Neural cell (in vitro differentiated cells): ENCODE data around the gene ARL15. TPM values are rescaled to one million over a fixed set of nuclear protein-coding genes. Genes with fewer than 3 reads are reported as not detected.

ENCODE experiments used
- H2AFZ ChIP-seq: fragments of 200-600, 300-800 bp; sonication (generic), shearing (Covaris generic); 2 replicates; pipeline ENCODE4 v1.6.0; 2014; ENCODE audit warnings: low read depth, mild to moderate bottlenecking, antibody characterized with exemption, low read length, moderate library complexity
- H3F3A ChIP-seq: fragments of 200-600 bp; shearing (Covaris generic); 2 replicates; pipeline ENCODE4 v1.6.1; 2016; ENCODE audit warnings: mild to moderate bottlenecking, moderate library complexity, mixed read lengths, antibody characterized with exemption, low read length; ENCODE audit not compliant: insufficient read depth, poor library complexity, severe bottlenecking
- H3K27ac ChIP-seq: fragments of 200-600, 300-800 bp; sonication (generic), shearing (Covaris generic); 2 replicates; pipeline ENCODE4 v1.5.1; 2014; ENCODE audit warnings: mild to moderate bottlenecking, low read length, moderate library complexity
- H3K27me3 ChIP-seq: fragments of 300-800, 200-600 bp; sonication (generic), shearing (Covaris generic); 2 replicates; pipeline ENCODE4 v1.6.0; 2014; ENCODE audit warnings: mild to moderate bottlenecking, low read depth, low read length, moderate library complexity; ENCODE audit not compliant: insufficient read depth
- H3K36me3 ChIP-seq: fragments of 300-800, 200-600 bp; sonication (generic), shearing (Covaris generic); 2 replicates; pipeline ENCODE4 v1.5.1; 2014; ENCODE audit warnings: mild to moderate bottlenecking, antibody characterized with exemption, low read length, moderate library complexity; ENCODE audit not compliant: insufficient read depth
- H3K4me2 ChIP-seq: fragments of 300-800, 200-600 bp; sonication (generic), shearing (Covaris generic); 2 replicates; pipeline ENCODE4 v1.6.0; 2014; ENCODE audit warnings: mild to moderate bottlenecking, low read length
- H3K4me3 ChIP-seq: fragments of 300-800, 200-600 bp; sonication (generic), shearing (Covaris generic); 2 replicates; pipeline ENCODE4 v1.5.1; 2014; ENCODE audit warnings: mild to moderate bottlenecking, low read length, moderate library complexity
- H3K79me2 ChIP-seq: fragments of 200-600 bp; shearing (Covaris generic); replicated peaks from 2 replicates; pipeline ENCODE4 v1.6.0; 2014; ENCODE audit warnings: mild to moderate bottlenecking, low read length, moderate library complexity; ENCODE audit not compliant: insufficient read depth
- H3K9ac ChIP-seq: fragments of 300-800, 200-600 bp; sonication (generic), shearing (Covaris generic); 2 replicates; pipeline ENCODE4 v1.6.1; 2016; ENCODE audit warnings: mild to moderate bottlenecking, low read length, mixed read lengths
- H3K9me2 ChIP-seq: fragments of 200-600 bp; shearing (Covaris generic); 2 replicates; pipeline ENCODE4 v1.6.1; 2016; ENCODE audit warnings: mild to moderate bottlenecking, low read length, mixed read lengths; ENCODE audit not compliant: insufficient read depth
- H3K9me3 ChIP-seq: fragments of 200-600, 300-800 bp; sonication (generic), shearing (Covaris generic); 2 replicates; pipeline ENCODE4 v1.6.1; 2016; ENCODE audit warnings: mild to moderate bottlenecking, mixed run types, low read length, moderate library complexity, mixed read lengths
- H4K20me1 ChIP-seq: fragments of 200-600 bp; shearing (Covaris generic); 2 replicates; pipeline ENCODE4 v1.6.1; 2016; ENCODE audit warnings: mild to moderate bottlenecking, mixed run types; ENCODE audit not compliant: insufficient read depth
- CTCF ChIP-seq: fragments of 450-650 bp; IDR thresholded peaks from 2 replicates; pipeline ENCODE4 v1.5.1; 2014; ENCODE audit warnings: antibody characterized with exemption, mild to moderate bottlenecking, moderate library complexity; ENCODE audit not compliant: poor library complexity, severe bottlenecking
- EP300 ChIP-seq: fragments of 450-650 bp; conservative IDR thresholded peaks from 2 replicates; pipeline ENCODE4 v1.6.1; 2014; ENCODE audit warnings: antibody characterized with exemption, mild to moderate bottlenecking, moderate library complexity; ENCODE audit not compliant: poor library complexity, severe bottlenecking
- EZH2 ChIP-seq: fragments of 200-600, 300-800 bp; shearing (Covaris generic), sonication (generic); IDR thresholded peaks from 2 replicates; pipeline ENCODE4 v1.6.1; 2014; ENCODE audit warnings: antibody characterized with exemption, low read length, borderline replicate concordance, mild to moderate bottlenecking; ENCODE audit not compliant: insufficient read depth, poor library complexity, severe bottlenecking
- MXI1 ChIP-seq: fragments of 450-650 bp; conservative IDR thresholded peaks from 2 replicates; pipeline ENCODE4 v1.6.1; 2014; ENCODE audit warnings: antibody characterized with exemption, mild to moderate bottlenecking; ENCODE audit not compliant: poor library complexity, severe bottlenecking
- POLR2AphosphoS5 ChIP-seq: IDR thresholded peaks from 2 replicates; pipeline ENCODE4 v1.6.1; 2012
- RAD21 ChIP-seq: fragments of 450-650 bp; conservative IDR thresholded peaks from 2 replicates; pipeline ENCODE4 v1.6.1; 2014; ENCODE audit warnings: antibody characterized with exemption, mild to moderate bottlenecking, moderate library complexity
- REST ChIP-seq: IDR thresholded peaks from 2 replicates; pipeline ENCODE4 v1.6.1; 2012; ENCODE audit warnings: borderline replicate concordance
- SMC3 ChIP-seq: fragments of 450-650 bp; conservative IDR thresholded peaks from 2 replicates; pipeline ENCODE4 v1.6.1; 2014; ENCODE audit warnings: antibody characterized with exemption, mild to moderate bottlenecking, moderate library complexity; ENCODE audit not compliant: poor library complexity
- TAF1 ChIP-seq: IDR thresholded peaks from 2 replicates; pipeline ENCODE4 v1.6.1; 2012; ENCODE audit warnings: low read depth
- polyA plus RNA-seq: library from polyadenylated mRNA; depleted of rRNA; stranded (reverse); fragments of >200 nt; gene quantifications from 2 replicates; pipeline ENCODE4 v1.2.3, GENCODE V29; 2014

Gene ARL15
- polyA plus RNA-seq, 1 donor from 2014 or later, result 51.9 TPM

- Histone ChIP-seq H3K9me2 (no peaks in the 10 kb centered on the region), H3K36me3 (no peaks in the 10 kb centered on the region), H3K27ac (no peak overlapping the region), H3F3A (no peaks in the 10 kb centered on the region), H4K20me1 (no peaks in the 10 kb centered on the region), H3K9ac (no peak overlapping the region), H2AFZ (no peak overlapping the region), H3K4me3 (no peak overlapping the region), H3K27me3 (no peaks in the 10 kb centered on the region), H3K4me2 (no peak overlapping the region), H3K79me2 (no peaks in the 10 kb centered on the region), H3K9me3 (no peaks in the 10 kb centered on the region)
- no peak for TF ChIP-seq EZH2
Measured at GRCh38 chr5:53890490-53890889, 419.9 kb downstream of the ARL15 start.

- no peak for TF ChIP-seq CTCF
- no peak for TF ChIP-seq SMC3
- no peak for TF ChIP-seq MXI1
- TF ChIP-seq REST, result no peak
- no peak for TF ChIP-seq EZH2
- no peak for TF ChIP-seq RAD21
- Histone ChIP-seq H3F3A (no peaks in the 10 kb centered on the region), H3K27ac (no peak overlapping the region), H3K27me3 (no peaks in the 10 kb centered on the region), H2AFZ (no peak overlapping the region), H4K20me1 (no peaks in the 10 kb centered on the region), H3K4me2 (no peak overlapping the region), H3K9me3 (no peaks in the 10 kb centered on the region), H3K9ac (no peak overlapping the region), H3K4me3 (no peak overlapping the region), H3K36me3 (no peaks in the 10 kb centered on the region), H3K79me2 (no peaks in the 10 kb centered on the region), H3K9me2 (no peaks in the 10 kb centered on the region)
Measured at GRCh38 chr5:53884844-53885243, 425.5 kb downstream of the ARL15 start.

- Histone ChIP-seq H4K20me1 (no peaks in the 10 kb centered on the region), H3K9me2 (no peaks in the 10 kb centered on the region), H3K4me3 (no peak overlapping the region), H3K4me2 (no peak overlapping the region), H3K27ac (no peak overlapping the region), H3K9ac (no peak overlapping the region), H2AFZ (no peak overlapping the region), H3F3A (no peaks in the 10 kb centered on the region), H3K27me3 (no peaks in the 10 kb centered on the region), H3K9me3 (no peaks in the 10 kb centered on the region), H3K79me2 (no peaks in the 10 kb centered on the region), H3K36me3 (no peaks in the 10 kb centered on the region)
- TF ChIP-seq POLR2AphosphoS5 (no peak), TAF1 (no peak), REST (no peak), EZH2 (no peak), EP300 (no peak), MXI1 (no peak), CTCF (no peak), SMC3 (no peak), RAD21 (no peak)
Measured at GRCh38 chr5:53884417-53884816, 426.0 kb downstream of the ARL15 start.
